Hindlimb muscle (tissue), 1 donor: ENCODE data around the gene FBLN1. TPM values are rescaled to one million over a fixed set of nuclear protein-coding genes. Genes with fewer than 3 reads are reported as not detected.
"Not testable (repeated sequence)": the region's sequence is repeated elsewhere in the genome, so short reads cannot be mapped to it uniquely, and the experiment has no call there.

Source experiments
- DNase-seq: peaks from one replicate; pipeline ENCODE4 v3.0.0-alpha.2; 2013
- polyA plus RNA-seq: library from polyadenylated mRNA; unstranded; fragments of 120-200 nt; gene quantifications from one replicate; pipeline ENCODE4 v1.2.1, GENCODE V29; 2013; ENCODE audit not compliant: insufficient read length

FBLN1 gene
- polyA plus RNA-seq, 1 donor = 134 TPM

DNA sequence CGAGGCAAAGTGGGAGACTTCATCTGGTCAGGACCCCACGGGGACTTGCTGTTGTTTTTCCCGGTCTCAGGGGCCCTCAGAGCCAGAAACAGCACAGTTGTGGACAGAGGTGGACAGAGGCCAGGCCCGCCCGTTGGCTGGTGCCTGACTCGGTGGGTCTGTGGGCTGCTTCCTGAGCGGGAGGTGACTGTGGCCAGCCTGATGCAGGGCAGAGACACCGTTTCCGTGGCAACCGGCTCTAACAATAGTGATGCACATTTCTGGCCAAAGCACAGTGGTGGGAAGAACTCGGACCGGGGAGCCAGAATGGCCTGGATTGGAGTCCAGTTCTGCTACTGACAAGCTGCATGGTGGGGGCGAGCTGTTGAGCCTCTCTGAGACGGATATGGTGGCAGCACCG, 110.3 kb downstream of the FBLN1 start:
- peak; percentile 30 for DNase-seq

DNA sequence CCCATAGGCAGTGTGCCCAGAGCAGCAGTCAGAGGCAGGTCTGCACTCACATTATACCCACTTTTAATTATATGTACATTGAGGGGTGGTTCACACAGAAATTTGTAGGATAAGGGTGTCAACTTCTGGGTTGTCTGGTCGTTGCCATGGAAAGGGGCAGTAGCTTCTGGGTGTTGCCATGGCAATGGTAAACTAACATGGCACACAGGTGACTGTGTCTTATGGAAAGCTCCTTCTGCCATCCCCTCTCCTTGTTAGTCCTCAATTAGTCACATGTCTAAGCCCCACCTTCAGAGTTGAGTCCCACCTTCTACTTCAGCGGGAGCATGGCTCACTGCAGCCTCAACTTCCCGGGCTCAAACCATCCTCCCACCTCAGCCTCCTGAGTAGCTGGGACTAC, 112.7 kb downstream of the FBLN1 start:
- no peak for DNase-seq

DNA sequence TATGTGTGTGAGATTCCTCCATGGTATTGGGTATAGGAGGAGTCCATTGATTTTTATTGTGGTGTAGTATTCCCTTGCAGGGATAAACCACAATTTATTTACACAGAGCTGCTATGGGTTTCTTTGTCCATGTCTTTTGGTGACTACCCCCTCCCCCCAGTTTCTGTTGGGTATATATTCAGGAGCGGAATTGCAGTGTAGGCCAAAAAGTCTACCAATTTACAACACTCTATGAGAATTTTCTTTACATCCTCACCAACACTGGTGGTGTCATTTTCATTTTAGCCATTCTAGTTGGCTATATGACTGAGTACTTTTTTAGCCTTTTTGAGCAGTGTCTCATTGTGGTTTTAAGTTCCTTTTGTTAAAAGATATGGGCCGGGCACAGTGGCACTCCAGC, 113.7 kb downstream of the FBLN1 start:
- DNase-seq = no peak

DNA sequence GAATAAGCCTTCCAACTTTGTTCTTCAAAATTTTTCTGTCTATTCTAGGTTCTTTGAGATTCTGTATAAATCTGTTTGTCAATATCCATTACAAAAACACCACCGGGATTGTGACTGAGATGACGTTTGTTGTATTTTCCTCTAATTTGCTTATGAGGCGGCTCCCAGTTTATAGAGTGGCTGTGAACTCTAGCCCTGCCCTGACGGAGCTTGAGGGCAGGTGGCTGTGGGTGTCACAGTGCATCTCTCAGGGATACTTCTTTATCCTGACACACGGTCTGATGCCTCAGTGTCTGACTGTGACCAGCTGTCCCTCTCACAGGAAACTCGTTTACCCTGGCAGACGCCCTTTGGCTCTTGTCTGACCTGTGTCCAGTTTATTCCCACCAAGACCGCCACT, 115.3 kb downstream of the FBLN1 start:
- no peak for DNase-seq

DNA sequence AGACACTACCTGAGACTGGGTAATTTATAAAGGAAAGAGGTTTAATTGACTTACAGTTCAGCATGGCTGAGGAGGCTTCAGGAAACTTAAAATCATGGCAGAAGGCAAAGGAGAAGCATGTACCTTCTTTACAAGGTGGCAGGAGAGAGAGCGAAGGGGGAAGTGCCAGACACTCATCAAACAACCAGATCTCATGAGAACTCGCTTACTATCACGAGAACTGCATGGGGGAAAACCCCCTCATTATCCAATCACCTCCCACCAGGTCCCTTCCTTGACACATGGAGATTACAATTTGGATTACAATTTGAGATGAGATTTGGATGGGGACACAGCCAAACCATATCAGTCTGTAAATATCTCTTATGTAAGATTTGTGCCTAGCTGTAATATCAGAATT, 118.0 kb downstream of the FBLN1 start:
- no peak for DNase-seq

DNA sequence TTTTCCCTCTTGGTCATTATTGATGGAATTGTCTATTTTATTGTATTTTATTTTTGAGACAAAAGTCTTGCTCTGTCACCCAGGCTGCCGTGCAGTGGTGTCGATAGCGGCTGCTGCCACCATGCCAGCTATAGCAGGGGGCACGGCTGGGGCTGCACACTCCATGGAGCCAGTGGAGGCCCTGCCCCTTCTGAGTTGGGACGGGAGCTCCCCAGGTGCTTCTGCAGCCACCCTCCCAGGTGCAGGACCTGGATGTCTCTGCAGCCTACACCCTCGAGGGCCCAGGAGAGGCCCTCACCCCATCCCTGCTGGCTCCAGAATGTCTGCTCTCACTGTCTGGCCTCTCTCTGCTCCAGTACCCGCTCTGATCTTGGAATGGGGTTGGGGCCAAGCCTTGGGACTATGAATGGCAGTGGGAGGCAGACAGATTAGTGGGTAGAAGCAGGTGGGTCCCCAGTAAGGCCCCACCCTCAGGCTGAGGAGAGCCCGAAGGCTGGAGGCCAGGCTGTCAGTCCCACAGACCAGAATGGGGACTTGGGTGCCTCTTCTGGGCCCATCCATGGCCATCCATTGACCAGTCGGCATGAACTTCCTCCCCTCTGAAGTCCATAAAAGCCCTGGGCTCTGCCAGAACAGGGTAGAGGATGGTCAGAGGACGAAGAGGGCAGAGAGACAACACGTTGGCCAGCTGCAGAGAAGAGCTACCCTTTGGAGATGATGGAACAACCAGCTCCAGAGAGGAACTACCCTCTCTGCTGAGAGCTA, 119.3 kb downstream of the FBLN1 start:
- DNase-seq = no peak

DNA sequence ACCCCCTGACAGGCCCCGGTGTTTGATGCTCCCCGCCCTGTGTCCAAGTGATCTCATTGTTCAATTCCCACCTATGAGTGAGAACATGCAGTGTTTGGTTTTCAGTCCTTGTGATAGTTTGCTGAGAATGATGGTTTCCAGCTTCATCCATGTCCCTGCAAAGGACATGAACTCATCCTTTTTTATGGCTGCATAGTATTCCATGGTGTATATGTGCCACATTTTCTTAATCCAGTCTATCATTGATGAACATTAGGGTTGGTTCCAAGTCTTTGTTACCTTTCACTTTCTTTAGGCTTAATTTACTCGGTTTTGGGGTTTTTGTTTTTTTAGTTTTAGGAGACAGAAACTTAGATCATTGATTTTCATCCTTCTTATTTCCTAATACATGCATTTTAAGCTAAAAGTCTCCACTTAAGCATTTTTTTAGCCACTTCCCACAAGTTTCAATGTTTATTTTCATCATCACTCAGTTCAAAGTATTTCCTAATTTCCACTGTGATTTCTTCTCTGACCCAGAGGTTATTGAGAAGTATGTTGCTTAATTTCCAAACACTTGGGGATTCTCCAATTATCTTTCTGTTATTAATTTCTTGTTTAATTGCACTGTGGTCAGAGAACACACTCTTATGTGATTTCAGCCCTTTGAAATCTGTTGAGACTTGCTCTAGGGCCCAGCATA, 120.9 kb downstream of the FBLN1 start:
- DNase-seq = not testable (repeated sequence)

DNA sequence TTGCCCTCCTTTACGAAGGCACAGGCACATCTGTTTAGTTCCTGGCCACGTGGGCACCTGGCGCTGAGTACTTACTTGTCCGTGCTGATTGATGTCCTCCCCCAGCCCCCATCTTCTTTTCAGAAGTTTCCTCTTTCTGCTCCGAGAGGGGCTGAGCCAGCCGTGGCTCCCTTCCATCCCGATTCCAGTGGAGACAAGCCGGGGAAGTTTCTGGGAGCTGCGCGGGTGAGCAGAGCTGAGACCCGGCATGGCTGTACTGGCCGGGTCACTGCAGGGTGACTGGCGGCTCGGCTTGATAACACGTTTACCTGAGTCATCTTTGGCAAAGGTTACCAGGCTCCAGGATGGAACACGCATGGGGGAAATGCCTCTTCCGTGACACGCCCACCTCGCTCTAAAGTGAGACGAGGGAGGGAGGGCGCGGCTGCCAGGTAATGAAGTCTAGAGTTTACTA, 123.5 kb downstream of the FBLN1 start:
- no peak for DNase-seq

DNA sequence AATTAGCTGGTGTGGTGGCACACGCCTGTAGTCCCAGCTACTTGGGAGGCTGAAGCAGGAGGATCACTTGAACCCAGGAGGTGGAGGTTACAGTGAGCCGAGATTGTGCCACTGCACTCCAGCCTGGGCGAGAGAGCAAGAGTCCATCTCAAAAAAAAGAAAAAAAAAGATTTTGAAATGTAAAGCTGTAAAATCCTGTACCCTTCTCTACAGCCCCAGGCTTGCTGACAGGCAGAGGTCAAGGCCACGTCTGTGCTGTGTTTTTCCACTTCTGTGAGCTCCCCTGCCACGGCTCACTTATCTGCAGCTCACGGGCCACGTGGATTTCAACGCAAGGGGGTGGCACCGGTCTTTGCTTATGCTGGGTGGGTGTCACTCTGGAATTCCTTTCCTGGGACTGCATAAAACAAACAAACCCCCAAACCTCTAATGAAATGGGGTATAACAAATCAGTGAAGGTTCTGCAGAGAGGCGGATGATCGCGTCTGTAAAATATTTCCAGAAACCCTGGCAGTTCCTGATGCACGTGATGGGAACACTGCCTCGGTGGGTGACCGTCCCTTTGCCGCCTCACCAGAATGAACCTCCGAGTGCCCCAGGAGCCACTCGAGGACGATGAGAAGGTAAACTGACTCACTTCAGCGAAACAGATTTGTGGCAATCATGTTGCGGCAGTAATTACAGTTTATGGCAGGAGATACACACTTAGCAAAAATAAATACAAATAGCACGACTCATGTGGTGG, 125.0 kb downstream of the FBLN1 start:
- DNase-seq = no peak

DNA sequence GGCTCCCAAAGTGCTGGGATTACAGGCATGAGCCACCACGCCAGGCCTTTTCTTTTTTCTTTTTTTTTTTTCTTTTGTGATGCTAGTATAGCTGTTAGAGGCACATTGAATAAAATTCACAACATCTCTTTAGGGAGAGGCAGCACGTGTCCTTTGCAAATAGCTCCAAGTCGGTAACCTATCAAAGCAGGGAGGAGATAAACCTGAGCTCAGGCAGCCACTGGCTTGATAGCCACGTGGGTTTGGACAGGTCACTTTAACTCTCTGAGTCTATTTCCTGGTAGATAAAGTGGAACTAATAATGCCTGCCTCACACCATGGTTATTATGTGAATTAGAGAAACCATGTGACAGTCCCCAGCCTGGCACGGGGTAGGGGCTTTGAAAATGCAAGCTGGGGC, 125.8 kb downstream of the FBLN1 start:
- DNase-seq = no peak

DNA sequence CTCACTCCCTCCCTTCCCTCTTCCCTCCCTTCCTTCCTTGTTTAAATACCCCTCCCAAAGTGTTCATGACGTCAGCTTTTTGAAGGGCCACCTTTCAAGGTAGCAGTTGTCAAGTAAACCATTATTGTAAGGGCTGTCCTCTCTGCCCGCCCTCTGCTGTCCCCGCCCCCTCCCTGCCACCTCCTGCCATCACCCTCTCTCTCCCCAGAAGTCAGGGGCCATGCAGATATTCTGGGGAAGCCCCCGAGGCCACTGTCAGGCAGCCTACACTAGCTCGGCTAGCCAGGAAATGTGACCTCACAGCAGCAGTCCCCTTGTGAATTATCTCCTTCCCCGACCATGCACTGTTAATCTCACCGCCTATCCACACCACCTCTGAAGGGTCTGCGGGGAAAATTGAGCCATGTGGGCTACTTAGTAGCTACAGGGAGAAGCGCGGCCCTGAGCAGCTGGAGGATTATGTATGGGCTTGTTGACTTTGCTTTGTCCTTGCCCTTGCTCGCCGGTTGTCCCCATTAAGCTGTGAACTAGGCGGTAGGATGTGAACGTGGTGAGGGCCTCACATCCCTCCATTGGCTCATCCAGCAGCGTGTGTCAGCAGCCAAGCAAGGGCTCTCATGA, 126.9 kb downstream of the FBLN1 start:
- DNase-seq = no peak

DNA sequence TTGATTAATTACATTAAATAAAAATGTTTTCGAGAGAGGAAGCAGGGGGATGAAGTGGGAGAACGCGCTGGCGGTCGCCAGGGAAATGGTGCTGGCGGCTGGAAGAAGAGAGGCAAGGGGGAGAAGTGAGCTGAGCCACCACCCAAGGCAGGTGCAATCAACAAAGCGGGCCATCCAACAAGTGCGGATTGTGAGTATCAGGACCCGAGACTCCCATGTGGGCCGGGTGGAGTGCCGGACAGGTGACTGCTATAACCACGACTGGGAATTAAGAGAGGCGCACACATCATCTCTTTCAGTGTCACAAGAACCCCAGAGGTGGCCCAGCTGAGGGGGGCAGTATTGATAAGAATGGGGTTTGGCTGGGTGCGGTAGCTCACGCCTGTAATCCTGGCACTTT, 127.8 kb downstream of the FBLN1 start:
- DNase-seq = no peak

DNA sequence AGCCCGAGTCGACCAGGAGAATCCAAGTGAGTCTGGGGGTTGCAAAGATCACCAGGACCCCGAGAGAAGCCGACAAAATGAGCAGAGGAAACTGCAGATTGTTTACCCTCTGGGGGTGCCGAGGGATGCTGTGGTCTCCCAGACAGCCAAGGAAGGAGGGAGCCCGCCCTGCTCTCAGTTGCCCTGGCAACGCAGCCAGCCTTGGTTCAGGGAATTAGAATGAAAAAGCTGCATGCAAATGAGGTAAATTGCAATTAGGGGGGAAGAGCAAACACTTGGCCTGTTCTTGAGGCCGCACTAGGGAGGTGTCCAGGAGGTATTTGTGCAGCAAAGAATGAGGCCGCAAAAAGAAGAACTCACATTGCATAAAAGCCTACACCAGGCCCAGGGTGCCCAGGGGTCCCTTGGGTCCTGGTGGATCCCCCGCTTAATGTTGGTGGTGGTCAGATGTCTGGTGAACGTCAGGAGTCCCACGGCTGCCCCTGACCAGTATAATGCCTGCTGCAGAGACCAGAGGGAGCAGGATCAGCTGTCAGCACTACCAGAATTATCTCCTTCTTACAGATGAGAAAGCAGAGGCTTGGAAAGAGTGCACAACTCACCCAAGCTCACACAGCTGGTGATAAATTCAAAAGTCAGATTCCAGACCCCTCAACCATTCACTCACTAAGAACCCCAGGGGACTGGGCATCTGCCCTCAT, 128.6 kb downstream of the FBLN1 start:
- no peak for DNase-seq

DNA sequence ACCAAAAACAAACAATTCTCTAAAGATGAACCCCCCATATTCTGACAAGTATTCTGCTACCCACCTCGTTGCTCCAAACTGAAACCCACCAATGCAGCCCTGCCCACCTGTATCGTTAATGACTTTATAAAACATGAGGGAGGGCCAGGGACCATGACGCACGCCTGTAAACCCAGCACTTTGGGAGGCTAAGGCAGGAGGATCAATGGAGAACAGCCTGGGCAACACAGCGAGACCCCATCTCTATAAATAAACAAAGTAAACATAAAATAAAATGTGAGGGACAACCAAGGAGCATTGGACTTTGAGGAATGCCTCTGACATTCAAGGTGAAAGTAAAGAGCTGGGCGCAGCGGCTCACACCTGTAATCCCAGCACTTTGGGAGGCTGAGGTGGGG, 129.2 kb downstream of the FBLN1 start:
- DNase-seq = no peak

DNA sequence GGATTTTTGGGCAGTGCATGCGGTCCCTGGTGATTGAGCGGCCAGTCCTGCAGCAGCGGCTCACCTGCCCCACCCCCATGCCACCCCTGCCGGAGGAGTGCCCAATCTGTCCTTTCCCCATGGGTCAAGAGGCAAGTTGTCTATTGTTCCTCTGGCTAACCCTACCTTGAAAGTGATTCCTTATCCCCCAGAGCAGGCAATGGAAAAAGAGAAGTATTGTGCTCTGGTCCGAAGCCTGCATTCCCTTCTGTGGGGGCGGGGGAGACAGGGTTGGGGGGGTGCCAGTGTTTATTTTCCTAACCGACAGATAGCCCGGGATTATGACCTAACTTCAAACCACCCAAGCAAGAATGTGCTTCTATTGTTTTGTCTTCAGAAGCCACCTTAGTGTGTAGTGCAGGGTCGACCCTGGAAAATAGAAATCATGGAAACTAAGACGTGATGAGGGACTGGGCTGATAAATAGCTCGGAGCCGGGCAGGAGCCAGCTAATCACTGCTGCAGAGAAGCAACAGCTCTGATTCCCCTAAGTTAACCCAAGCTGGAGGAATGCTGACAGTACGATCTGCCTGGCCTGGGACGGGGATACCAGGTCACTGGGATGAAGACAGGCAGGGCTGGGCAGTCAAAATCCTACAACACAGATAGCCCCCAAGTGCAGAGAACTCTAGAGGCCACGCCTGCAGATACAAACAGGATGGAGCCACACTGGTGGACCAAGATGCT, 130.3 kb downstream of the FBLN1 start:
- DNase-seq = no peak

DNA sequence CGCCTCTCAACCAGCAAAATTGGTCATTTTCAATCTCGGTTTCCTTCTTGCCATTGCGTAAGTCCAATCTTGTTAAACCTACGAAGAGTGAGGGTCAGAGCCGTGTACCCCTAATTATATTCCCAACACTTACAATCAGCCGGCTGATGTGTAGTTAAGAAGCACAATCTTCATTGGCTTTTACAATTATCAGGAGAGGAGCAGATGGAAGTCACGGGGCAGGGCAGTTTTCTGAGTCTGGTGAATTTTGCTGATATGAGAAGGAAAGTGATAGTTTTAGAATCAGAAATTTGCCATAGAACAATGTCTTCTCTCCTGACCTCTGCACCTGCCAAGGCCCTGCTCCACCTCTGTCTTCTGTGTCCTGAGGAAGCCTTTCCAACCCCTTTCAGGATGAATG, 134.0 kb downstream of the FBLN1 start:
- DNase-seq = no peak

DNA sequence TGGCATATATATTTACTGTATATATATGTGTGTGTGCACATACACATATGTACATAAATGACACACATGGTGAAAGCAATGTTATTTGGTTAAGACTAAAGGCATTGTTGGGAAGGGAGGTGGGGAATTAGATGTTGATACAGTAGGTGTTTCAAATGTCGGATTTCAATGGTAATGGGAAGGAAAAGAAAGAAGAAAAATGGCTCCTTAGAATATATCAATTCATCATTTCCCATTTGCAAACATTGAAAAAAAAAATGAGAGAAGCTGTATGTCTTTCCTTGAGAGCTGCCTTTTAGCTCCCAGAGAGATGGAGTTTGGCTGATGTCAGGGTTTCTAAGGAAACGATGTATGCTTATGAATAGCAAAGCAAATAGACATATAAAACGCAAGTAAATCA, 135.5 kb downstream of the FBLN1 start:
- DNase-seq = no peak

DNA sequence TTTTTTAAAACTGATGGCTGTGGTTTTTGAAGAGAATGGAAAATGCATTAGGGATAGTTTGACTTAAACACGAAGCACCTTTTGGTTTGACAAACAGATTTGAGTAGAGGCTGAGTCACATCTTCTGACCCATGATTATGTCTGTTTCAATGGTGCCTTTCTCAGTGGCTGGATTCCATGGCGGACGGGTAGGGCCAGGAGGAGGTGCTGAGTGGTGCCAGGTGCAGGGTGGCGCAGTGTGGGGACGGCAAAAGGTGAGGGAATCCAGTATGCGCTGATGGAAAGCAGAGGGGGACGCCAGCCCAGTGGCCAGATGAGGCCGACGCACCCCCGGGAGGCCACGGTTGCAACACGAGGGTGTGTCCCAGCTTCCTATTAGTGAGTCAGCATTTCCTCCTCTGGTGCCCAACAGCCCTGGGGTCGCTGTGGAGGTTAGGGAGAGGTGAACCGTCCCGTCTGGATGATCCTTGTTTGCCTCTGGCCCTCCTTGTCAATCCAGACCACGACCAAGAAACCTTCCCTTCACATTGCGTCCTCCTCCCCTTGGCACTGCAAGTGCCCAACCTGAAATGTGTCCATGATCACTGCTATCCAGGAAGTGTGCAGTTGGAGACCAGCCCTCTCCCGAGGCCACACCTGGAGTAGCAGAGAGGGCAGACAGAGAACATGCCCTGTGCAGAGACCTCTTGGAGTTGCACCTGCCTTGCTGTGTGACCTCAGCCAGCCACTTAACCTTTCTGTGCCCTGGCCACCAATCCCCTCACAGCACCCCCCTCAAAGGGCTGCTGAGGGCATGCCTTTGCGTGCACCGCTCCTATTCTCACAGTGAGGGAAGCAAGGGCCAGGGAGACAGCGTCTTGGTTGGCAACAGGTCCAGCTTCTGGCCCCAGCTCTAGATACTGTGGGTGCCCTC, 136.4 kb downstream of the FBLN1 start:
- DNase-seq = no peak

DNA sequence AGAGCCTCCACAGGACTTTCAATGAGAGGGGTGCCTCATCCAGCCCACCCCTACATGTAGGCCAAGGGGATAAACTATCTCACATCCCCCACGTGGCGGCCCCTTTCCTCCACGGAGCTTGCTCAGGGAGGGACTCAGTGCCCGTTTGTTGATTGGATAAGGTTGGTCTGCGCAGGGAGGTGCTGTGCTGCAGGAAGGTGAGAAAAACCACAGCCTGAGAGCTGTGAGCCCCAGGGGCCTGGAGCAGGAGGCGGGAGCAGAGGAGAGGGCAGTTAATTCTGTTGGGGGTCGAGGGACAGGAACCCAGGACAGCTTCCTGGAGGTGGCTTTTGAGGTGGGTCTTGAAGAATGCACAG, 137.0 kb downstream of the FBLN1 start:
- DNase-seq = no peak

DNA sequence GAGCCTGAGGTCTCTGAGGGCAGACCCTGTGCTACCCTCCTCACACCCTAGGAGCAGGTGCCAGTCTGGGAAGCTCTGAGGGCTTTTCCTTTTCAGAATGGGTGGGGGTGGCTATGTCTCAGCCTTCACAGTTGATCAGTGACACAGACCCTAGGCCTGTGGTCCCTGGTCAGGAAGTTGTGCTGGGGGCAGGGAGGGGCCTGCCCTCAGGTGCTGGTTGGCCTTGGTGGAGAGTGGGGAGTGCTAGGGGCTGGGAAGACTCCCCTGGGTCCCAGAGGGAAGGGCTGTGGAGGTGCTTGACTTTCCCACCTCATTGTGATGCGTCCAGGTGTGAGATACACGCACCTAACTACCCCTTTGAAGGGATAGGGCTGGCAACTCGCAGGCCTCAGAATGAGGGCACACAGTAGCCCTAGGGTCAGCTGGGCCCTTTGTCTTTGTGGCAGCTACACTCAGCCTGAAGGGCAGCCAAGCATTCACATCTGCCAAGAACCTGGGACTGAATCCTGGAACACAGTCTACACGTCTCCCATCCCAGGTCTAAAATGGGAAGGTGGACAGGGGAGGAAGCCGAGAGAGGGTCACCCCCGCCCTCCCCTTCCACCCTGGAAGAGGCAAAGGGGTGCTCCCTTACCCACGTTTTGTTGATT, 137.7 kb downstream of the FBLN1 start:
- DNase-seq = no peak
